A673 (cell line): Measurements from ENCODE around the gene OTX2. TPM values are rescaled to one million over a fixed set of nuclear protein-coding genes. Genes with fewer than 3 reads are reported as not detected.

Source experiments
- BruUV-seq: library from RNA; stranded (reverse); fragments of 400-500 nt; replicated peaks from 2 replicates; lab custom pipeline; 2021; lab: Mats Ljungman, UMichigan
- CTCF ChIA-PET: fragments of 300-600 bp; sonication (Branson Sonifier 250); formaldehyde crosslinking; loops from one replicate; lab custom pipeline; 2022; ENCODE audit warnings: antibody characterized with exemption; lab: Charles Lee
- POLR2A ChIA-PET: fragments of 300-600 bp; sonication (Branson Sonifier 250); formaldehyde crosslinking; loops from one replicate; lab custom pipeline; 2022; ENCODE audit warnings: antibody characterized with exemption; ENCODE audit not compliant: low non-redundant PET; lab: Charles Lee
- DNase-seq: peaks from one replicate; pipeline ENCODE4 v3.0.0-alpha.2; 2015; ENCODE audit warnings: low spot score
- H3K27ac ChIP-seq: fragments of 200-600 bp; sonication (generic); 2 replicates; pipeline ENCODE4 v1.5.1; 2016; ENCODE audit warnings: mixed run types, low read depth, mild to moderate bottlenecking, mixed read lengths, antibody characterized with exemption, low read length; ENCODE audit not compliant: poor library complexity, severe bottlenecking
- H3K27me3 ChIP-seq: fragments of 200-600 bp; sonication (generic); replicated peaks from 2 replicates; pipeline ENCODE4 v1.6.1; 2017; ENCODE audit warnings: mixed run types, low read depth, mild to moderate bottlenecking, mixed read lengths, antibody characterized with exemption, low read length; ENCODE audit not compliant: insufficient read depth, poor library complexity
- H3K36me3 ChIP-seq: fragments of 200-600 bp; sonication (generic); 2 replicates; pipeline ENCODE4 v1.6.1; 2016; ENCODE audit warnings: mixed run types, mild to moderate bottlenecking, mixed read lengths, antibody characterized with exemption, low read length; ENCODE audit not compliant: insufficient read depth, poor library complexity, severe bottlenecking
- H3K4me1 ChIP-seq: fragments of 200-600 bp; sonication (generic); 2 replicates; pipeline ENCODE4 v1.6.1; 2017; ENCODE audit warnings: mixed run types, mild to moderate bottlenecking, mixed read lengths, antibody characterized with exemption, low read length; ENCODE audit not compliant: insufficient read depth, poor library complexity, severe bottlenecking
- H3K4me3 ChIP-seq: fragments of 200-600 bp; sonication (generic); 2 replicates; pipeline ENCODE4 v1.5.1; 2016; ENCODE audit warnings: low read depth, mixed run types, mild to moderate bottlenecking, mixed read lengths, low read length; ENCODE audit not compliant: poor library complexity, severe bottlenecking
- H3K9me3 ChIP-seq: fragments of 200-600 bp; sonication (generic); 2 replicates; pipeline ENCODE4 v1.6.1; 2016; ENCODE audit warnings: mixed run types, low read depth, mild to moderate bottlenecking, mixed read lengths, antibody characterized with exemption, low read length; ENCODE audit not compliant: poor library complexity, severe bottlenecking
- CTCF ChIP-seq: fragments of 300-800, 200-600 bp; sonication (generic); conservative IDR thresholded peaks from 2 replicates; pipeline ENCODE4 v1.5.1; 2017; ENCODE audit warnings: low read depth, mild to moderate bottlenecking, antibody characterized with exemption, low read length, moderate library complexity, mixed read lengths
- EZH2 ChIP-seq: fragments of 200-600 bp; sonication (generic); IDR thresholded peaks from 2 replicates; pipeline ENCODE4 v1.6.1; 2017; ENCODE audit warnings: borderline replicate concordance, low read depth, mild to moderate bottlenecking, mixed read lengths, antibody characterized with exemption, low read length; ENCODE audit not compliant: poor library complexity, severe bottlenecking
- intact Hi-C: fragments of 100-400 bp; cut with micrococcal nuclease; formaldehyde crosslinking; loops from one replicate; pipeline ENCODE4 v1.10.0; 2022; ENCODE audit not compliant: unreplicated experiment
- total RNA-seq: library from RNA; stranded (reverse); gene quantifications from 2 replicates; pipeline ENCODE4 v1.2.3, GENCODE V29; 2021

Gene OTX2
- total RNA-seq, 1 experiment from 2014 or later, result 129 TPM

DNA sequence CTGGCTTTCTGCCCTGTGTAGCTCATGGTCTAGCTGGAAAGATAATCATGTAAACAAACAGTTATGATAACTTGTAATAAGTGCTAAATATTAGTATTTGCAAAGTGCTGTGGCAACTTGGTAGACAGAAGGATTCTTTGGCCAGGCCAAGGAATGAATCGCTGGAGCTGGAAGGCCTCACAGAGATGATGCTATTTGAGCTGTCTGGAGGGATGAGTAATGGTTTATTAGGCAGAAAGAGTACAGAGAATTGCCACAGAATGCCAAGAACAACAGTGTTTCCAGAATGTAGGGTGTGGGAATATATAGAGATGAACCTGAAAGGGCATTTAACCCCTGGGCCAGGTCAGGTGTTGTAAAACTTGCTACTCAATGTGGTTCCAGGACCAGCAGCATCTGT is 27.6 kb downstream of the OTX2 start:
- H3K36me3 ChIP-seq, result no peaks in the 10 kb centered on the region
- H3K4me3 ChIP-seq, result no peak overlapping the region
- H3K27me3 ChIP-seq, result no peaks in the 10 kb centered on the region
- POLR2A ChIA-PET, result no interaction called here
- no peaks in the 10 kb centered on the region for H3K4me1 ChIP-seq
- CTCF ChIA-PET, result no interaction called here
- BruUV-seq, result no TSS peak
- intact Hi-C loops, result no loop called here
- no peaks in the 10 kb centered on the region for H3K9me3 ChIP-seq
- DNase-seq, result no peak
- TF ChIP-seq CTCF (no peak), EZH2 (no peak)
- H3K27ac ChIP-seq, result no peak overlapping the region

- no peak for DNase-seq
- no peaks in the 10 kb centered on the region for H3K9me3 ChIP-seq
- ChIA-PET CTCF (no interaction called here), POLR2A (no interaction called here)
- H3K4me1 ChIP-seq, result no peaks in the 10 kb centered on the region
- intact Hi-C loops, result no loop called here
- H3K4me3 ChIP-seq, result no peak overlapping the region
- TF ChIP-seq CTCF (no peak), EZH2 (no peak)
- BruUV-seq, result no TSS peak
- H3K27me3 ChIP-seq, result no peaks in the 10 kb centered on the region
- no peaks in the 10 kb centered on the region for H3K36me3 ChIP-seq
- no peak overlapping the region for H3K27ac ChIP-seq
Observed at GRCh38 chr14:56774503-56774902, 35.8 kb downstream of the OTX2 start.

DNA sequence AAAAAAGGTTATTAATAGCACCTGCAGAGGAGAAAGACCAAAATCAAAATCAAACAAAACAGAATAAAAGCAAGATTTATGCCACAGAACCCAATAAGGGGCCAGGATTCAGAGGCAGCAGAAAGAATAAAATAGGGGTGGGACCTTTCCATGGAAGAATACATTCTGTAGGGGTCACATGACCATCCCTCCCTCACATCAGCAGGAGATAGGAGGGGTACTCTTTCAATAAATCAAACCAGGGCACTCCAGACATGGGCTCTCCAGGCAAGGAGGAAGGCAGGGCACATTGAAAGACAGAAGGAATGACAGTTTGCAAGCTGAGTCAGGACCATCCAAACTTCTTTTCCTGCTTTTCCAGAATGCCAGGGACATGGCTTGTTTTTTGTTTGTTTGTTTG is 39.8 kb downstream of the OTX2 start:
- intact Hi-C loops, result no loop called here
- Histone ChIP-seq H3K4me1 (no peaks in the 10 kb centered on the region), H3K27me3 (no peaks in the 10 kb centered on the region), H3K27ac (no peak overlapping the region), H3K4me3 (no peak overlapping the region), H3K9me3 (no peaks in the 10 kb centered on the region), H3K36me3 (no peaks in the 10 kb centered on the region)
- no peak for DNase-seq
- ChIA-PET POLR2A (no interaction called here), CTCF (no interaction called here)
- BruUV-seq, result no TSS peak
- TF ChIP-seq CTCF (no peak), EZH2 (no peak)
